IMR-90 (cell line): ENCODE data around the gene SEC61B. TPM values are rescaled to one million over a fixed set of nuclear protein-coding genes. Genes with fewer than 3 reads are reported as not detected.
"Not testable (repeated sequence)": the region's sequence is repeated elsewhere in the genome, so short reads cannot be mapped to it uniquely, and the experiment has no call there.

ENCODE experiments used
- ATAC-seq: fragments of 200-7000 bp; cut with Tn5 transposase; 2 replicates; pipeline ENCODE4 v1.9.1; 2020; ENCODE audit warnings: low read depth, mild to moderate bottlenecking, moderate library complexity
- BruUV-seq: library from RNA; stranded (reverse); fragments of 400-500 nt; replicated peaks from 2 replicates; lab custom pipeline; 2021; lab: Mats Ljungman, UMichigan
- CTCF ChIA-PET: fragments of 300-600 bp; formaldehyde crosslinking; extraction: SDS; loops from one replicate; lab custom pipeline; 2021; ENCODE audit warnings: antibody characterized with exemption; lab: Yijun Ruan, JAX
- POLR2A ChIA-PET: fragments of 300-600 bp; sonication (Branson Sonifier 250); formaldehyde crosslinking; loops from one replicate; lab custom pipeline; 2022; ENCODE audit warnings: antibody characterized with exemption; ENCODE audit not compliant: unreplicated experiment; lab: Charles Lee
- DNase-seq: peaks from one replicate; pipeline ENCODE4 v3.0.0; 2013
- H2AFZ ChIP-seq: replicated peaks from 2 replicates; pipeline ENCODE3; 2013; ENCODE audit warnings: low read length, mild to moderate bottlenecking; ENCODE audit not compliant: poor library complexity
- H2AK5ac ChIP-seq: 2 replicates; pipeline ENCODE4 v1.6.1; 2013; ENCODE audit warnings: low read depth, low read length, inconsistent platforms
- H2AK9ac ChIP-seq: replicated peaks from 2 replicates; pipeline ENCODE3; 2013; ENCODE audit warnings: mild to moderate bottlenecking, low read depth, low read length, moderate library complexity; ENCODE audit not compliant: poor library complexity
- H2BK120ac ChIP-seq: 2 replicates; pipeline ENCODE4 v1.6.1; 2013; ENCODE audit warnings: low read depth, low read length, inconsistent platforms
- H2BK15ac ChIP-seq: 3 replicates; pipeline ENCODE4 v1.6.1; 2013; ENCODE audit warnings: low read depth, low read length, inconsistent platforms
- H2BK20ac ChIP-seq: 2 replicates; pipeline ENCODE4 v1.6.1; 2013; ENCODE audit warnings: low read depth, mild to moderate bottlenecking, inconsistent platforms, low read length, moderate library complexity
- H2BK5ac ChIP-seq: 2 replicates; pipeline ENCODE4 v1.6.1; 2013; ENCODE audit warnings: mild to moderate bottlenecking, low read depth, low read length, inconsistent platforms; ENCODE audit not compliant: poor library complexity, severe bottlenecking
- H3K14ac ChIP-seq: replicated peaks from 2 replicates; pipeline ENCODE4 v1.6.1; 2013; ENCODE audit warnings: low read depth, low read length, inconsistent platforms
- H3K18ac ChIP-seq: 2 replicates; pipeline ENCODE4 v1.6.1; 2013; ENCODE audit warnings: low read depth, low read length, control low read depth
- H3K23ac ChIP-seq: 2 replicates; pipeline ENCODE4 v1.6.1; 2013; ENCODE audit warnings: low read depth, low read length, inconsistent platforms
- H3K27ac ChIP-seq: 2 replicates; pipeline ENCODE4 v1.5.1; 2013; ENCODE audit warnings: mild to moderate bottlenecking, control low read depth, low read length; ENCODE audit not compliant: insufficient read depth
- H3K27me3 ChIP-seq: 2 replicates; pipeline ENCODE4 v1.6.1; 2013; ENCODE audit warnings: low read length; ENCODE audit not compliant: control insufficient read depth, insufficient read depth
- H3K36me3 ChIP-seq: 2 replicates; pipeline ENCODE4 v1.6.1; 2013; ENCODE audit warnings: low read length, mixed read lengths; ENCODE audit not compliant: control insufficient read depth, insufficient read depth
- H3K4ac ChIP-seq: 2 replicates; pipeline ENCODE4 v1.6.1; 2013; ENCODE audit warnings: low read depth, low read length, inconsistent platforms
- H3K4me1 ChIP-seq: 2 replicates; pipeline ENCODE4 v1.6.1; 2013; ENCODE audit warnings: low read length, mixed read lengths; ENCODE audit not compliant: control insufficient read depth, insufficient read depth
- H3K4me2 ChIP-seq: 2 replicates; pipeline ENCODE4 v1.6.1; 2013; ENCODE audit warnings: low read depth, mild to moderate bottlenecking, control low read depth, low read length, moderate library complexity
- H3K4me3 ChIP-seq: 2 replicates; pipeline ENCODE4 v1.5.1; 2013; ENCODE audit warnings: low read depth, mild to moderate bottlenecking, control low read depth, low read length, moderate library complexity; ENCODE audit not compliant: insufficient read depth
- H3K56ac ChIP-seq: 2 replicates; pipeline ENCODE4 v1.6.1; 2013; ENCODE audit warnings: low read length, inconsistent platforms; ENCODE audit not compliant: insufficient read depth; ENCODE audit errors: extremely low read depth
- H3K79me1 ChIP-seq, 2 experiments: 2 replicates each; pipeline ENCODE4 v1.6.1; 2013; ENCODE audit warnings: low read length in 2 of 2, inconsistent platforms in 1 of 2, low read depth in 1 of 2
- H3K9ac ChIP-seq: 2 replicates; pipeline ENCODE4 v1.6.1; 2013; ENCODE audit warnings: low read depth, low read length, control low read depth
- H3K9me1 ChIP-seq: 2 replicates; pipeline ENCODE4 v1.6.1; 2013; ENCODE audit warnings: low read length, inconsistent platforms; ENCODE audit not compliant: insufficient read depth
- H3K9me3 ChIP-seq: 2 replicates; pipeline ENCODE4 v1.6.1; 2013; ENCODE audit warnings: low read length; ENCODE audit not compliant: control insufficient read depth, insufficient read depth
- H4K20me1 ChIP-seq: 2 replicates; pipeline ENCODE4 v1.6.1; 2013; ENCODE audit warnings: low read length, inconsistent platforms; ENCODE audit not compliant: insufficient read depth
- H4K5ac ChIP-seq: 2 replicates; pipeline ENCODE4 v1.6.1; 2013; ENCODE audit warnings: mild to moderate bottlenecking, low read depth, low read length, control low read depth
- H4K8ac ChIP-seq, 2 experiments: 2 replicates each; pipeline ENCODE4 v1.6.1; 2013; ENCODE audit warnings: low read depth in 2 of 2, low read length in 2 of 2, control low read depth in 1 of 2, inconsistent platforms in 1 of 2
- H4K91ac ChIP-seq: 2 replicates; pipeline ENCODE4 v1.6.1; 2013; ENCODE audit warnings: low read depth, low read length, inconsistent platforms; ENCODE audit not compliant: insufficient read depth
- CEBPB ChIP-seq: IDR thresholded peaks from 2 replicates; pipeline ENCODE4 v1.6.1; 2012; ENCODE audit warnings: low read depth, low read length, improper control_type of control experiment
- MAFK ChIP-seq: IDR thresholded peaks from 2 replicates; pipeline ENCODE4 v1.6.1; 2012; ENCODE audit warnings: low read depth, low read length, improper control_type of control experiment
- WGBS, 2 experiments: methylation state at CpG; one replicate each; pipeline versions ENCODE4 v1.1.5 to v1.1.7; 2013; ENCODE audit warnings: missing lambda C conversion rate in 2 of 2; ENCODE audit not compliant: insufficient read length in 1 of 2; ENCODE audit errors: extremely low coverage in 2 of 2; 5-methylcytosine and 5-hydroxymethylcytosine counted together
- dilution Hi-C: fragments of 300-500 bp; cut with HindIII; formaldehyde crosslinking; loops from one replicate; pipeline ENCODE4 v1.14.3; 2018; ENCODE audit warnings: low sequenced_read_pairs; ENCODE audit not compliant: unreplicated experiment
- in situ Hi-C: fragments of 300-500 bp; cut with MboI; formaldehyde crosslinking; loops from 3 replicates; pipeline ENCODE4 v1.14.3; 2019; ENCODE audit warnings: low sequenced_read_pairs, inconsistent platforms, mixed read lengths
- intact Hi-C: fragments of 100-400 bp; cut with micrococcal nuclease; formaldehyde crosslinking; loops from 2 replicates; pipeline ENCODE4 v1.10.0; 2022
- polyA plus RNA-seq, 3 experiments: library from polyadenylated mRNA; depleted of rRNA; stranded (reverse); fragments of >200 nt; gene quantifications; 2 replicates each; pipeline ENCODE4 v1.2.3, GENCODE V29; 2012; ENCODE audit warnings: low replicate concordance in 1 of 3
- total RNA-seq: library from RNA; depleted of rRNA; stranded (reverse); fragments of >200 nt; gene quantifications from 2 replicates; pipeline ENCODE4 v1.2.3, GENCODE V29; 2012

Gene SEC61B
- total and polyA plus RNA-seq, 2 of the 4 experiments (the other 2 are of a cell fraction): 180 to 281 TPM

GRCh38 chr9:99237356-99237755 lies 15.3 kb downstream of the SEC61B start:
- Histone ChIP-seq H3K18ac (no peak overlapping the region), H3K79me1 (no peaks in the 10 kb centered on the region), H3K4ac (no peak overlapping the region), H4K5ac (no peak overlapping the region), H3K4me3 (no peak overlapping the region), H3K9ac (no peak overlapping the region), H3K56ac (no peak overlapping the region), H2AK5ac (no peak overlapping the region), H3K27me3 (no peaks in the 10 kb centered on the region), H2AFZ (no peak overlapping the region), H2BK15ac (no peak overlapping the region), H3K14ac (no peak overlapping the region), H4K8ac (no peak overlapping the region), H3K9me1 (no peaks in the 10 kb centered on the region; the same call in none of the 2 replicates), H3K23ac (no peak overlapping the region; the same call in 1 of the 2 replicates), H4K20me1 (no peaks in the 10 kb centered on the region), H2BK20ac (no peak overlapping the region), H2BK120ac (no peak overlapping the region), H3K27ac (no peak overlapping the region), H3K36me3 (peaks cover 5% of the 10 kb centered on the region), H3K4me1 (no peaks in the 10 kb centered on the region), H2BK5ac (no peak overlapping the region), H4K91ac (no peak overlapping the region), H3K4me2 (no peak overlapping the region), H3K9me3 (no peaks in the 10 kb centered on the region), H2AK9ac (no peak overlapping the region)
- intact Hi-C loops: no loop called here
- ChIA-PET POLR2A (no interaction called here), CTCF (no interaction called here)
- no peak for ATAC-seq
- no peak for DNase-seq
- BruUV-seq: no TSS peak
- in situ Hi-C loops: no loop called here
- TF ChIP-seq CEBPB (no peak), MAFK (no peak)
- dilution Hi-C loops: no loop called here

GRCh38 chr9:99237849-99238248 lies 15.8 kb downstream of the SEC61B start:
- H3K9me1 ChIP-seq, H3K4me2 ChIP-seq, H3K14ac ChIP-seq, H4K20me1 ChIP-seq, H2AFZ ChIP-seq, POLR2A ChIA-PET, H2BK20ac ChIP-seq, H2BK15ac ChIP-seq, in situ Hi-C loops, dilution Hi-C loops, H3K4ac ChIP-seq, H2AK9ac ChIP-seq, H3K9ac ChIP-seq, H3K56ac ChIP-seq, H3K79me1 ChIP-seq, H4K91ac ChIP-seq, H3K4me3 ChIP-seq, H2BK5ac ChIP-seq, intact Hi-C loops, BruUV-seq, H4K5ac ChIP-seq, H3K18ac ChIP-seq, CTCF ChIA-PET, H3K23ac ChIP-seq, H3K27ac ChIP-seq, H3K27me3 ChIP-seq, H3K36me3 ChIP-seq, H2AK5ac ChIP-seq, H3K9me3 ChIP-seq, H4K8ac ChIP-seq, DNase-seq, ATAC-seq, H3K4me1 ChIP-seq, H2BK120ac ChIP-seq: not testable (repeated sequence)
- 100% methylated on average over 1 of the region's 4 CpGs; no CpG with 5 or more reads in 1 of the 2 experiments for WGBS, 2 experiments
